Stimulated activated CD8-positive, alpha-beta memory T cell treated with anti-CD3 and anti-CD28 coated beads, Interleukin-12 subunit alpha, Interleukin-12 subunit beta, amount 100 ng/mL, for 1 hour (primary cell): ENCODE measurements around the gene ETNPPL.

Experiments
- DNase-seq: peaks from one replicate; pipeline ENCODE4 v3.0.0-alpha.2; 2020; ENCODE audit warnings: low read depth

Gene ETNPPL

GRCh38 chr4:108762559-108763225, at the start of gene ETNPPL:
Gene ETNPPL, minus strand, starts transcription at chr4:108763053. Its CDS starts 155 bp downstream, at chr4:108762898.
- DNase-seq, result no peak

GRCh38 chr4:108811486-108811885, 48.6 kb upstream of the ETNPPL start:
- no peak for DNase-seq

GRCh38 chr4:108810087-108810486, 47.2 kb upstream of the ETNPPL start:
- no peak for DNase-seq

- DNase-seq, result no peak
Observed at GRCh38 chr4:108804648-108805273, 41.9 kb upstream of the ETNPPL start.

GRCh38 chr4:108799306-108799705, 36.5 kb upstream of the ETNPPL start:
- no peak for DNase-seq

- DNase-seq, result no peak
Observed at GRCh38 chr4:108796173-108796572, 33.3 kb upstream of the ETNPPL start.

- no peak for DNase-seq
Observed at GRCh38 chr4:108795733-108796132, 32.9 kb upstream of the ETNPPL start.

- no peak for DNase-seq
Observed at GRCh38 chr4:108794136-108794535, 31.3 kb upstream of the ETNPPL start.

GRCh38 chr4:108793415-108793814, 30.6 kb upstream of the ETNPPL start:
- no peak for DNase-seq

- no peak for DNase-seq
Observed at GRCh38 chr4:108788731-108789130, 25.9 kb upstream of the ETNPPL start.

- DNase-seq, result no peak
Observed at GRCh38 chr4:108787724-108788123, 24.9 kb upstream of the ETNPPL start.

- DNase-seq, result no peak
Observed at GRCh38 chr4:108787106-108787505, 24.3 kb upstream of the ETNPPL start.

- no peak for DNase-seq
Observed at GRCh38 chr4:108786351-108786750, 23.5 kb upstream of the ETNPPL start.

GRCh38 chr4:108783665-108784463, 21.0 kb upstream of the ETNPPL start:
- DNase-seq, result no peak

- no peak for DNase-seq
Observed at GRCh38 chr4:108779958-108780357, 17.1 kb upstream of the ETNPPL start.

GRCh38 chr4:108777388-108777787, 14.5 kb upstream of the ETNPPL start:
- no peak for DNase-seq

- no peak for DNase-seq
Observed at GRCh38 chr4:108775921-108776320, 13.1 kb upstream of the ETNPPL start.

- no peak for DNase-seq
Observed at GRCh38 chr4:108774809-108775530, 12.1 kb upstream of the ETNPPL start.

GRCh38 chr4:108772402-108772801, 9.5 kb upstream of the ETNPPL start:
- no peak for DNase-seq

GRCh38 chr4:108766058-108766457, 3.2 kb upstream of the ETNPPL start:
- no peak for DNase-seq

GRCh38 chr4:108763986-108764385, 1.1 kb upstream of the ETNPPL start:
- DNase-seq, result no peak

GRCh38 chr4:108763226-108763593, 357 bp upstream of the ETNPPL start:
- DNase-seq, result no peak
